Kidney (tissue), 14 donors: ENCODE results near the gene SH3BGRL2. TPM values are rescaled to one million over a fixed set of nuclear protein-coding genes. Genes with fewer than 3 reads are reported as not detected.

Experiments
- DNase-seq, 5 donors: peaks; one replicate each; pipeline ENCODE4 v3.0.0-alpha.2; 2013 to 2020
- FAIRE-seq: peaks from 2 replicates; lab custom pipeline; 2012; peaks lifted over from hg19 to GRCh38; lab: Jason Lieb, UNC
- H3K27ac ChIP-seq, 2 donors: one replicate each; pipeline ENCODE4 v1.7.0; 2013; ENCODE audit warnings: low read depth in 2 of 2, low read length in 2 of 2, inconsistent platforms in 1 of 2
- H3K27me3 ChIP-seq: one replicate; pipeline ENCODE4 v1.7.1; 2013; ENCODE audit warnings: low read length, inconsistent platforms; ENCODE audit not compliant: control insufficient read depth, insufficient read depth
- H3K36me3 ChIP-seq, 3 donors: one replicate each; pipeline versions ENCODE4 v1.7.0 to v1.7.1; 2013; ENCODE audit warnings: low read length in 3 of 3, control low read depth in 1 of 3, inconsistent platforms in 1 of 3; ENCODE audit not compliant: insufficient read depth in 3 of 3, control insufficient read depth in 2 of 3
- H3K4me1 ChIP-seq, 3 donors: one replicate each; pipeline versions ENCODE4 v1.7.0 to v1.7.1; 2013; ENCODE audit warnings: low read length in 3 of 3, inconsistent platforms in 1 of 3, low read depth in 1 of 3; ENCODE audit not compliant: control insufficient read depth in 2 of 3, insufficient read depth in 2 of 3
- H3K4me3 ChIP-seq, 3 donors: one replicate each; pipeline versions ENCODE4 v1.7.0 to v1.8.1; 2013; ENCODE audit warnings: low read length in 3 of 3, control low read depth in 1 of 3, inconsistent platforms in 1 of 3
- H3K9ac ChIP-seq, 3 donors: one replicate each; pipeline versions ENCODE4 v1.7.0 to v1.7.1; 2013; ENCODE audit warnings: low read length in 3 of 3, control low read depth in 1 of 3, inconsistent platforms in 1 of 3
- H3K9me3 ChIP-seq, 3 donors: one replicate each; pipeline versions ENCODE4 v1.7.0 to v1.7.1; 2013; ENCODE audit warnings: low read length in 3 of 3, control low read depth in 1 of 3, inconsistent platforms in 1 of 3; ENCODE audit not compliant: control insufficient read depth in 2 of 3, insufficient read depth in 1 of 3
- CTCF ChIP-seq: IDR thresholded peaks from 3 replicates; pipeline ENCODE4 v1.5.1; 2012; ENCODE audit warnings: mild to moderate bottlenecking, moderate library complexity, borderline replicate concordance; ENCODE audit not compliant: insufficient read depth; ENCODE audit errors: extremely low read depth
- intact Hi-C: fragments of 100-400 bp; cut with DNase I; formaldehyde crosslinking; loops from one replicate; pipeline ENCODE4 v1.11.1; 2022
- polyA plus RNA-seq: library from polyadenylated mRNA; stranded (reverse); fragments of 350-450 nt; fragmentation: Illumina TruSeq; extraction: RNeasy Lipid Tissue Mini Kit (QIAGEN cat#74804); gene quantifications from one replicate; pipeline ENCODE4 v1.2.3, GENCODE V29; 2014; ENCODE audit warnings: low read depth, low replicate concordance; ENCODE audit not compliant: insufficient read depth
- total RNA-seq: library from RNA; stranded (reverse); fragmentation: NEBNext Ultra II Directional; extraction: Animal tissue kit (Norgen Biotek cat#: 25700); gene quantifications from one replicate; pipeline ENCODE4 v1.2.1, GENCODE V29; 2021
- donor health status: control.
- donor health status: control.
- donor health status: control.
- donor health status: control.
- donor health status: control.
- donor health status: DM: yes; HTN: yes; CAD: no.
- donor health status: Normal renal cell carcinoma (clear cell type).

The SH3BGRL2 gene
- total and polyA plus RNA-seq, 2 donors from 2014 or later, result 14.6 to 18.6 TPM

DNA sequence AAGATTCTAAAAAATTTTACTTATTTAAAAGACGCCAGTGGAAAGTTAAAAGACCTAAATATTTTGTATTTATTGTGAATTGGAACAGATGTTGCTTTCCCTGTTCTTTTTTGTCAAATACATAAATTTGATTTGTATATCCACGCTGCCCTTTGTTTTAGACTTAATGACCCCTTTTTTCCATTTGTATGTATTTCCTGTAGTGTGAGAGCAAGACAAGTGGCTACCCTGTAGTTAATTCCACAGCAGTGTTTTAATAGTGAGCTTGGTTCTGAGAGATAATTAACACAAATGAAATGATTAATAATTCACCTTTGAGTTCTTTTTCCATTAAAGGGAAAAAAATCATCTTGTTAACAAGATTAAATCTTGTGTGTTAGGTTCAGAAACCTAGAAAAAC, 16.6 kb downstream of the SH3BGRL2 start:
- TF ChIP-seq CTCF, result no peak
- intact Hi-C loops, result no loop called here
- DNase-seq (peak in 1 of 5 donors; percentile 71), FAIRE-seq (no peak)
- Histone ChIP-seq H3K9ac (no peak overlapping the region), H3K36me3 (no peaks in the 10 kb centered on the region), H3K27ac (no peak overlapping the region), H3K9me3 (no peaks in the 10 kb centered on the region), H3K4me1 (peaks cover 0 to 7% (median 5%) of the 10 kb centered on the region in 3 donors), H3K4me3 (no peak overlapping the region), H3K27me3 (no peaks in the 10 kb centered on the region)

- no peak overlapping the region for H3K27ac ChIP-seq
- no peak overlapping the region for H3K4me3 ChIP-seq
- no peaks in the 10 kb centered on the region for H3K9me3 ChIP-seq
- H3K27me3 ChIP-seq, result no peaks in the 10 kb centered on the region
- H3K4me1 ChIP-seq, result peaks cover 0 to 7% (median 5%) of the 10 kb centered on the region in 3 donors
- FAIRE-seq (no peak), DNase-seq (no peak)
- no peak overlapping the region for H3K9ac ChIP-seq
- H3K36me3 ChIP-seq, result no peaks in the 10 kb centered on the region
- intact Hi-C loops, result no loop called here
- TF ChIP-seq CTCF, result no peak
Observed at GRCh38 chr6:79648328-79648727, 17.2 kb downstream of the SH3BGRL2 start.

DNA sequence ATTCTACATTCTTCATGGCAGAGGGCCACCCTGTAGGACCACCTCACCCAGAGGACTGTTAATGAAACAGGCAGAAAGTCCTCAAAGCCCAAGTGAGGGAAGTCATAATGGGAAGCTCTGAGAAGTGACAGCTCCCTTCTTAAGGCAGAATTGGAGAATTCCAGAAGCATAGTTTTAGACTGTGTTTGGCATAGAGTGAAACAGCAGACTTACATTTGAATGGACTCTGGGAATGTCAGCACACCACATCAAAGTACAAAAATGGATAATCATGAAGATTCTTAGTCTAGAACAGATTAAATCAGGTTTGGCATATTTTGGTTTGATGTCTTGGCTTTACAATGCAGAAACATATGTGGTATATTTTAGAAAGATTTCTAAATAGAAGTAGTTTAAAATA, 17.9 kb downstream of the SH3BGRL2 start:
- Histone ChIP-seq H3K9ac (no peak overlapping the region), H3K27me3 (no peaks in the 10 kb centered on the region), H3K9me3 (no peaks in the 10 kb centered on the region), H3K4me3 (no peak overlapping the region), H3K36me3 (no peaks in the 10 kb centered on the region), H3K4me1 (peaks cover 0 to 7% (median 5%) of the 10 kb centered on the region in 3 donors), H3K27ac (no peak overlapping the region)
- intact Hi-C loops, result no loop called here
- DNase-seq (no peak), FAIRE-seq (no peak)
- TF ChIP-seq CTCF, result no peak

GRCh38 chr6:79650950-79651349, 19.8 kb downstream of the SH3BGRL2 start:
- peak; percentile 92 for FAIRE-seq
- intact Hi-C loops, result no loop called here

More at GRCh38 chr6:79650950-79651349, 19.8 kb downstream of the SH3BGRL2 start:
- Histone ChIP-seq H3K27ac (no peak overlapping the region), H3K9ac (no peak overlapping the region), H3K36me3 (no peaks in the 10 kb centered on the region), H3K4me1 (peaks cover 0 to 7% (median 5%) of the 10 kb centered on the region in 3 donors), H3K27me3 (no peaks in the 10 kb centered on the region), H3K9me3 (no peaks in the 10 kb centered on the region), H3K4me3 (no peak overlapping the region)
- no peak for DNase-seq
- TF ChIP-seq CTCF, result no peak
